Progenitor cell of endocrine pancreas (in vitro differentiated cells): Measurements from ENCODE around the gene DLST. TPM values are rescaled to one million over a fixed set of nuclear protein-coding genes. Genes with fewer than 3 reads are reported as not detected.

Source experiments
- DNase-seq: peaks from one replicate; pipeline ENCODE4 v3.0.0; 2021; ENCODE audit warnings: low spot score; ENCODE audit not compliant: unreplicated experiment
- H3K27ac Mint-ChIP-seq: 2 replicates; pipeline ENCODE4 v1.8.0; 2021; ENCODE audit warnings: mild to moderate bottlenecking, moderate library complexity, mixed read lengths
- H3K27me3 Mint-ChIP-seq: 2 replicates; pipeline ENCODE4 v1.8.0; 2021; ENCODE audit warnings: mixed read lengths
- H3K36me3 Mint-ChIP-seq: 2 replicates; pipeline ENCODE4 v1.8.0; 2022; ENCODE audit warnings: mixed read lengths; ENCODE audit not compliant: insufficient read depth
- H3K4me1 Mint-ChIP-seq: 2 replicates; pipeline ENCODE4 v1.8.0; 2021; ENCODE audit warnings: low read depth, mixed read lengths
- H3K4me3 Mint-ChIP-seq: 2 replicates; pipeline ENCODE4 v1.8.0; 2021; ENCODE audit warnings: low read depth, mild to moderate bottlenecking, moderate library complexity, mixed read lengths
- H3K9me3 Mint-ChIP-seq: 2 replicates; pipeline ENCODE4 v1.8.0; 2021; ENCODE audit warnings: low read depth, mixed read lengths
- CTCF ChIP-seq: fragments of 200-600 bp; sonication (generic); IDR thresholded peaks from one replicate; pipeline ENCODE4 v1.5.0; 2021; ENCODE audit warnings: antibody characterized with exemption, mild to moderate bottlenecking; ENCODE audit not compliant: unreplicated experiment
- total RNA-seq: library from RNA; stranded (reverse); gene quantifications from 2 replicates; pipeline ENCODE4 v1.2.1, GENCODE V29; 2021

DLST gene
- total RNA-seq, 1 donor from 2014 or later, result 97.8 TPM

GRCh38 chr14:74909911-74910310 lies 28.2 kb downstream of the DLST start:
- no peak for DNase-seq
- peaks cover 15% of the 10 kb centered on the region for H3K27me3 Mint-ChIP-seq
- H3K4me1 Mint-ChIP-seq, result peaks cover 3% of the 10 kb centered on the region
- no peak overlapping the region for H3K27ac Mint-ChIP-seq
- H3K9me3 Mint-ChIP-seq, result no peaks in the 10 kb centered on the region
- no peak overlapping the region for H3K4me3 Mint-ChIP-seq
- H3K36me3 Mint-ChIP-seq, result no peaks in the 10 kb centered on the region
- no peak for TF ChIP-seq CTCF

- no peaks in the 10 kb centered on the region for H3K36me3 Mint-ChIP-seq
- no peak overlapping the region for H3K4me3 Mint-ChIP-seq
- H3K27me3 Mint-ChIP-seq, result peaks cover 22% of the 10 kb centered on the region
- H3K4me1 Mint-ChIP-seq, result peaks cover 3% of the 10 kb centered on the region
- no peaks in the 10 kb centered on the region for H3K9me3 Mint-ChIP-seq
- no peak overlapping the region for H3K27ac Mint-ChIP-seq
- TF ChIP-seq CTCF, result no peak
- DNase-seq, result no peak
Observed at GRCh38 chr14:74910556-74910955, 28.8 kb downstream of the DLST start.

GRCh38 chr14:74911221-74911620 lies 29.5 kb downstream of the DLST start:
- Mint-ChIP-seq H3K36me3 (no peaks in the 10 kb centered on the region), H3K27ac (no peak overlapping the region), H3K4me1 (peaks cover 3% of the 10 kb centered on the region), H3K4me3 (no peak overlapping the region), H3K9me3 (no peaks in the 10 kb centered on the region), H3K27me3 (peaks cover 28% of the 10 kb centered on the region)
- no peak for DNase-seq
- TF ChIP-seq CTCF, result no peak

GRCh38 chr14:74911704-74912103 lies 30.0 kb downstream of the DLST start:
- Mint-ChIP-seq H3K27ac (no peak overlapping the region), H3K36me3 (no peaks in the 10 kb centered on the region), H3K4me3 (no peak overlapping the region), H3K27me3 (peaks cover 33% of the 10 kb centered on the region), H3K4me1 (peaks cover 3% of the 10 kb centered on the region), H3K9me3 (no peaks in the 10 kb centered on the region)
- TF ChIP-seq CTCF, result no peak
- DNase-seq, result no peak

- Mint-ChIP-seq H3K27ac (no peak overlapping the region), H3K4me3 (no peak overlapping the region), H3K27me3 (peaks cover 37% of the 10 kb centered on the region), H3K9me3 (no peaks in the 10 kb centered on the region), H3K4me1 (peaks cover 3% of the 10 kb centered on the region), H3K36me3 (no peaks in the 10 kb centered on the region)
- TF ChIP-seq CTCF, result no peak
- DNase-seq, result no peak
Observed at GRCh38 chr14:74912111-74912510, 30.4 kb downstream of the DLST start.

- Mint-ChIP-seq H3K4me1 (peaks cover 3% of the 10 kb centered on the region), H3K36me3 (no peaks in the 10 kb centered on the region), H3K27ac (no peak overlapping the region), H3K27me3 (peaks cover 44% of the 10 kb centered on the region), H3K9me3 (no peaks in the 10 kb centered on the region), H3K4me3 (no peak overlapping the region)
- DNase-seq, result no peak
- no peak for TF ChIP-seq CTCF
Observed at GRCh38 chr14:74912801-74913200, 31.1 kb downstream of the DLST start.
